H54 (cell line): Measurements from ENCODE around the gene TESK2.
A peak's percentile ranks its signal among the peaks of the same experiment; 100 is the strongest.
"Not testable (repeated sequence)": the region's sequence is repeated elsewhere in the genome, so short reads cannot be mapped to it uniquely, and the experiment has no call there.

ENCODE experiments used
- DNase-seq: peaks from one replicate; pipeline ENCODE4 v3.0.0; 2011; ENCODE audit warnings: low spot score, mixed read lengths; ENCODE audit not compliant: insufficient read length
- FAIRE-seq: peaks from 3 replicates; lab custom pipeline; 2011; peaks lifted over from hg19 to GRCh38; lab: Jason Lieb, UNC
- POLR2A ChIP-seq: IDR thresholded peaks from 2 replicates; pipeline ENCODE4 v1.6.1; 2011; ENCODE audit warnings: low read depth, mild to moderate bottlenecking, low read length

The TESK2 gene

DNA sequence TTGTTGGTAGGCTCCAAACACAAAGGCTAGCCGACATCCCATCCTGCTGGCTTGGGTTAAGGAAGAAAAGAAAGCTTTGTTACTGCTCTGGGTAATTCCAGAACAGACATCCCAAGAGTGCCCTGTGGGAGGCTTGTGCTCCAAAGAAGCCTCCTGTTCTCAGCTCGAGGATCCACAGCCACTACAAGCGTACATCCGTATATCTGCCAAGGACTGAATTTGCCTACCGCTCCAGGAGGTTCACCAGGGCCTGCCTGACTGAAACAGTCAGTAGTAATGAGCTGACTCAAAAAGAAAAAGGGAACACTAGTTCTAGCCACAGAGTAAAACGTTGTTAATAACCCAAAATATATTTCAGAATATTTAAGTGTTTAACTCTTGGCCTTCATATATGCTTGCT is 125.9 kb downstream of the TESK2 start:
- DNase-seq (no peak), FAIRE-seq (no peak)
- TF ChIP-seq POLR2A: no peak

DNA sequence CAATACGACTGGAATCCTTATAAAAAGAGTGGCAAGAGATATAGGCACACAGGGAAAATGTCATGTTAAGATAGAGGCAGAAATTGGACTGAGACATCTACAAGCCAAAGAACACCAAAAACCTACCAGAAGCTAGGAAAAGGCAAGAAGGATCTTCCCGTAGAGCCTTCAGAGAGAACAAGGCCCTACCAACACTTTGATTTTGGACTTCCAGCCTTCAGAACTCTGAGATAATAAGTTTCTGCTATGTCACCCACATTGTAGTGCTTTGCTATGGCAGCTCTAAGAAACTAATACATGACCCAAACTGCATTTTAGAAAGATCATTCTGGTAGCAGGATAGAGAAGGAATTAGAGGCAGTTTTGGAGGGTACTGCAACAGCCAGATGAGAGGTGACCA is 126.7 kb downstream of the TESK2 start:
- TF ChIP-seq POLR2A: no peak
- DNase-seq (no peak), FAIRE-seq (no peak)

DNA sequence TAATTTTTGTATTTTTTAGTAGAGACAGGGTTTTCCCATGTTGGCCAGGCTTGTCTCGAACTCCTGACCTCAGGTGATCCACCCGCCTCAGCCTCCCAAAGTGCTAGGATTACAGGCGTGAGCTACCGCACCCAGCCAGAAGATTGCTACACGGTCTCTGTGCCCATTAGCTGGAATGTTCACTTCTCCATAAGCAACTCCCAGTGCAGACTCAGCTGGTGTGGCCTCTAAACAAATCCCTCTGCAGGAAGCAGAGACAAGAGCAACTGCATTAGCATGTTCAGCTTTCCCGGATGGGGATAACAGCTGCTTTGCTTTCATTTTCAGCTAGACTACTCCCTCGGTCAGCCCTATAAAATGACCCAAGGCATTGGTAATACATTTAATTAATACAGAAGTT is 130.0 kb downstream of the TESK2 start:
- not testable (repeated sequence) for FAIRE-seq, DNase-seq

DNA sequence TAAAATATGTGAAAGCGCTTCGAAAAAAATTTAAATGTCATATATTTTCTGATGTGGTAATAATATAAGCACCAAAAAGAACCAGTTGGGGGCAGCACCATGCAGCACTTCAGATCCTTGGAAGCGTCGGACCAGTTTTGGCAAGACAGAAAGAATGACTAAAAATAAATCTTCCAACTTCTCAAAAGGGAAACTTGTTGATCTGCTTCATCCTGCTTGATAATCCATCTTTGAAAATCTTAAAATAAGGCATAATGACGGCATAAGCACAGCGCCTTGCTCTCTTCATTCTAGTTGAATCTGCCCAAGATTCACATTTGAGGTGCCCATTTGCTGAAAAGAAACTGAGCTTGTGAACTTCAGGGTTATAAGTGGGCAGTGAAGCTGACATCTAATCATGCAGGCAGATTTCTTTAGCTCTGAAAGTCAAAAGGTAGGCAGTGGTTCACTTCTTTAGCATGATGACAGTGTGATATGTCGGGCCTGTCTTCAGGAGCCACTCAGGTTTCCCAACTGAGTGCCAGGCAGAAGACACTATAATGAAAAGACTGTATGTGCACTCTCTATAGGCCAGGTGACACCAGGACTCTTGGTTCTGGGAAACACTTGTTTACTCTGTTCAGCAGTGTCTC is 131.0 kb downstream of the TESK2 start:
- no peak for FAIRE-seq
- no peak for TF ChIP-seq POLR2A
- DNase-seq: no peak

DNA sequence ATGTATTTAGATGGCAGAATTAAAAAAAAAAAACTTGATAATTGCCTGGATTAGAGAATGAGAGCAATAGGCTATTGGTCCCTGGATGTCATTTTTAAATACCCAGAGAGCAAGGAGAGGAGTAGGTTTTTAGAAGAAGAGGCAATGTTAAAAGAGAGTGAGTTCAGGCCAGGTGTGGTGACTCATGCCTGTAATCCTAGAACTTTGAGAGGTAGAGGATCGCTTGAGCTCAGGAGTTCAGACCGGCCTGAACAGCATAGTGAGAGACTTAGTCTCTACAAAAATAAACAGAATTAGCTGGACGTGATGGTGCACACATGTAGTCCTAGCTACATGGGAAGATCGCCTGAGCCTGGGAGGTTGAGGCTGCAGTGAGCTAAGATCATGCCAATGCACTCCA is 134.8 kb downstream of the TESK2 start:
- FAIRE-seq (no peak), DNase-seq (no peak)
- TF ChIP-seq POLR2A: no peak

DNA sequence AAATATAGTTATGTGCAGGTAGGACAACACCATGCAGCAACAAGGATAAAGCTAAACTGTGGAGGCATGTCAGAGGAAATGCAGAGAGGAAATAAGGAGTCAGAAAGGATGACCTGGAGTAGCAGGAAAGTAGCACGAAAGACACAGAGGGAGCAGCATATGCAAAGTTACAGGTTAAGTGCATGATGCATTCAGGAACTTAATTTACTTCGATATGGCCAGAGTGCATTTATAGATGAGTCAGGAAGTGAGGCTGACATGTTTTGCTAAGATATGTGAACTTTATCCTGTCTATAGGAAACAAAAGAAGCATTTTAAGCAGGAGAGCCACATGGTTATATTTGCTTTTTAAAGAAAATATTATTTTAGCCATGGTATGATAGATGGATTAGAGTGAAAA is 135.3 kb downstream of the TESK2 start:
- FAIRE-seq: no peak
- DNase-seq: no peak
- no peak for TF ChIP-seq POLR2A

DNA sequence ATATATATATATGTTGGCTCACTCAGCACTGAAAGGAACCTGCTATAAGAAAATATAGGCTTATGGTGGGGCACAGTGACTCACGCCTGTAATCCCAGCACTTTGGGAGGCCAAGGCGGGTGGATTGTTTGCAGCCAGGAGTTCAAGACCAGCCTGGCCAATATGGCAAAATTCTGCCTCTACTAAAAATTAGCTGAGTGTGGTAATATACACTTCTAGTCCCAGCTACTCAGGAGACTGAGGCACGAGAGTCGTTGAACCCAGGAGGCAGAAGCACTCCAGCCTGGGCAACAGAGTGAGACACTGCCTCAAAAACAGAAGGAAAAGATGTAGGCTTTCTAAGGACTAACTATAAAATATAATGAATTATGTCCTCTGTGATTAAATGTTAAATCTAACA is 136.1 kb downstream of the TESK2 start:
- no peak for FAIRE-seq

DNA sequence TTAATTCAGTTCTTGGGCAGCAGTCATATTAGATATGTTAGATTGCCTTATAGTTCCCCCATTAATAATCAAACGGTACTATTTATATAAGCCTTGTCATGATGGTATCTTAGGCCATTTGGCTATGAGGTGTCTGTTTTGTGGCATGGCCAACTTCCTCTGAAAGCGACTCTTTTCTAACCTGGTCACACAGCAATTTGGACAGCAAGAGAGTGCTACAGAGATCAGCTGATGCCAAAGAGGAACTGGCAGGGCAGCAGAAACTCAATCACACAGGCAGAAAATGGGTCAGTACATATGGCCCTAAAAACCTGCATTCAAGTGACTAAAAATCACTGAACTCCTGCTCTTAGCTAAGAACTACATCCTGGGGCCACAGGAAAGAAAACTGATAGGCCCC is 137.3 kb downstream of the TESK2 start:
- TF ChIP-seq POLR2A: no peak
- FAIRE-seq (no peak), DNase-seq (no peak)

More for the DNA sequence above, 136.1 kb downstream of the TESK2 start:
- DNase-seq: no peak
- TF ChIP-seq POLR2A: no peak

DNA sequence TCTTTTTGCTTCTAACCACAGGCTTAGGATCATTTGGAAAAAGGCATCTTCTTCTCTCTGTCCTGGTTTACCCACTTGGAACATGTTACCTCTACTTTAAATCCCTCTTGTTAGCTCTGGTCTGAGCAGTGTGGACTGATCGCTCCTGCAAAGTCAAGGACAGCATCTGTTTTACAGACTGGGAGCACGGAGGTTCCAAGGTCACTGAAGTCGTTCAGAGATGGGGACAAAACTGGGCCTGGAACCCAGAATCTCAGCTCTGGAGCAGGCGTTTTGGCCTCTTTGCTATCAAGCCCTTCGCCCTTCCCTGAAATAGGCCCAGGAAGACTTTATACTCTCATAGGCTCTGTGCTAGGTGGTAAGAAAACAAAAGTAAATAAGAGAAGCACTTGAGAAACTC is 139.5 kb downstream of the TESK2 start:
- TF ChIP-seq POLR2A: no peak
- no peak for FAIRE-seq

DNA sequence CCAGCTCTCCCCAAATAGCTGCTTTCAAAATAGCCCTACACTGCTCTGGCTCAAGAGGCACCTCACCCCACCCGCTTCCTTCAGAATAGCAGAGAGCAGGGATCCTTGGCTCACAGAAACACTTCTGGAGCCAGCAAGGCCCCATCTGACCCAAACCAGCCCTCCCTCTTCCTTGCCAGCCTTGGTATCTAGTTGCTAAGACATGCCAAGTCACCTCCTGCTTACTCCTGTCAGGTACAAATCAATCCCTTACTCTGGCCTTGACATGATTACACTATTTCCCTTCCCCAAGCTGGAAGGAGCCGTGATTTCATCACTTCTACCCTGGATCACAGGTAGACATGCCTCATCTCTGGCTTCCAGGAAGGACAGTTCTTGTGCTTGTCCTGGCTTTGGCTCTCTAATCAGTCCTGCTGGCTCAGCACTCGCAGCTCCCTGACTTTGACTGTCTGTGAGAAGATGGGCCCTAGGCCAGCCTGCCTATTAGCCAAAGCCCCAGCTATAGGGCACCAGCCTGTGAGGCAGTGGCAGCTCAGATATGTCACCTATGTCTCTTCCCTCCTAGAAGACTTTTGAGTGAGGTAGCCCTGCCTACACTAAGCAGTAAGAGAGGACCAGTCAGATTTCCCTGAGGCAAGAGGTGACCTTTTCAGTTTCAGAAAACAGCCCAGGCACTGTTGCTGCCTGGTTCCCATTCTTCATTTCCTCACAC is 141.8 kb downstream of the TESK2 start:
- FAIRE-seq: no peak

More for the DNA sequence above, 139.5 kb downstream of the TESK2 start:
- no peak for DNase-seq

DNA sequence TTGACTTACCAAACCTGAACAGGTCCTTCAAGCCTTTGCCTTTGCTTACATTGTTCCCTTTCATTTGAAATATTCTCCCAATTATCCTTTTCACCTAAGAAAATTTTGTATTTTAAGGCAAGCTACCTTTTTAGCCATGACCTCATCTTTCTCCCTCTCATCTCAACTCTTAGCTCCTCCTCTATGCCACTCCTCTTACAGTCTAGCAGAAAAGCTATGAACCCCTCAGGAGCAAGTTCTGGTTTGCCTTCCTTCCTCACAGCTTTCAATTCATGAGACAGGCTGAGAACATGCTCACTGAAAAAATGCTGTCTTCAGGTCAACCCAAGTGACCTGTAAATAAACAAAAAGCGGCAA is 142.4 kb downstream of the TESK2 start:
- DNase-seq (no peak), FAIRE-seq (no peak)
- TF ChIP-seq POLR2A: no peak

More for the DNA sequence above, 141.8 kb downstream of the TESK2 start:
- DNase-seq: no peak
- TF ChIP-seq POLR2A: no peak

DNA sequence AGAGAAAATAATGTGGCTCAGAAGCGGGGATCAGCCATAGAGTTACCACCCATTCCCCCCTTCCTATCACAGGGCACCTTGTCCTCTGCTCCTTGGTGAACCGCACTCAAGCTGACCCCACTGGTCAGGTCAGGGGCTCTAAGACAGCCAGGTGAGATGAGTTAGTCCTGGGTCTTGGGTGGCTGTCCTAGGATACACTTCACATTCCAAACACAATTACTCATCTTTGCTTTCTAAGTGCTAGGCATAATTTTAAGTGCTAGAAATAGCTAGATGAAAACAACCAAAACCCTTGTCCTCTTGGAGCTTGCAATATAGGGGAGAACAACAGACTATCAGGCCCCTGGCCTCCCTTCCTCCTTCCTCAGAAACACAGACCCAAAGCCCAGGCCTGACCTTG is 142.9 kb downstream of the TESK2 start:
- FAIRE-seq (no peak), DNase-seq (no peak)
- TF ChIP-seq POLR2A: no peak

DNA sequence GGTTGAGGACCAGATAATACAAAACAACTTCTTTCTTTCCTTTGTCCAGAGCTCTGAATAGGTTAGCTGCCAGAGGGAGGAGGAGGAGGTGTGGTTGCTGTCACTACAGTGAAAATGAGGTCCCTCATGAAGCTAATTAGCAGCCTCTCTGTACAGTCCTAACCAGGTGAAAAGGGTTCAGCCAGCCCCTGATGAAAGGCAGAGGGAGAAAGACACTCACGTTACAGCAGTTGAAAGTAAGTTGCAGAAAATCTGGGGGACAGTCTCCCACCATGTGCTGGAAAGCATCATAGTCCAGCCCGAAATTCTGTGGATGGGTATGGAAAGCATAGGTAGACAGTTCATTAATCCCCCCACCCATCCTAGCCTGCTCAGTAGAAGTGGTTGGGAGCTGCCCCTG is 144.5 kb downstream of the TESK2 start:
- FAIRE-seq (no peak), DNase-seq (no peak)
- 0 out of 2 replicates have a peak, but pooled peaks have one; percentile 2 for TF ChIP-seq POLR2A

DNA sequence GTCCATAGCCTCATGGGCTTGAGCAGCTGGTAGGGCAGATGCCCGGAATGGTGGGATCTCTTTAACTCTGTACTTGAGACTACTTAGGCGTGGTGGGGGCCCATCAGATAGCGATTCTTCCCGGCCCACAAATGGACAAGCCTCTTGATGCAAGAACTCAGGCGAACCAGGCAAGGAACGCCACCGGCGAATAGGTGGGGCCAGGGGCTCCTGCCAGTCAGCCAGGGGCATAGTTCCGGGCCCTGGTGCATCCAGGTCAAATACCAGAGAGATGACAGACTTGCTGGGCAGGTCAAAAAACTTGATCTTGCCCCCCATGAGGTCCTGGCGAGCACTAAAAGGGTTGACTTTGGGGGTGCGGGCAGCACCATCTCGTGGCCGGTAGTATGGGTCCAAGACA is 145.9 kb downstream of the TESK2 start:
- no peak for FAIRE-seq
- no peak for TF ChIP-seq POLR2A
- DNase-seq: no peak

DNA sequence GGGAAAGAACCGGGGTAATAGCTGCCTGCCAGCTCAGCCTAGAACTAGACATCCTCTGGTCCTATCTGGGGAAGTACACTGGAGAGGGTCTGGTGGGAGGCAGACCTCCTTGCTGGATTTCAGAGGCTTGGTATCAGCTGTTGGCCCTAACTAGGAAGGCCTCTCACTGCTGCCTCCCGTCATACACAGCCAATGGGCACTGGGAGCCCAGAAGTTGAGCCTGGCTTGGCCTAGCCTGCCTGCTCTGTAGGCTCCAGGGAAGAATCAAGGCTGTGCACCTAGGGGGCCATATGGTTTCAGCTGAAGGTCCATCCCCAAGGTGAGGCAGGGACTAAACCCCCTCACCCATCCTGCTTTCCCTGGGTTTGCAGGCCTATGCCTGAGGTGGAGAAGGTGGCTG is 146.5 kb downstream of the TESK2 start:
- TF ChIP-seq POLR2A: no peak
- no peak for FAIRE-seq

More for the DNA sequence above, 146.5 kb downstream of the TESK2 start:
- DNase-seq: no peak
